HG03280 (cell line): ENCODE results near the gene PCAT6.

Experiments
- ATAC-seq: cut with Tn5 transposase; IDR thresholded peaks from one replicate; pipeline ENCODE4 v1.9.1; 2021; ENCODE audit warnings: mild to moderate bottlenecking, moderate library complexity; ENCODE audit not compliant: unreplicated experiment

The PCAT6 gene

GRCh38 chr1:202844259-202844658 lies 33.5 kb downstream of the PCAT6 start:
- ATAC-seq: no peak

DNA sequence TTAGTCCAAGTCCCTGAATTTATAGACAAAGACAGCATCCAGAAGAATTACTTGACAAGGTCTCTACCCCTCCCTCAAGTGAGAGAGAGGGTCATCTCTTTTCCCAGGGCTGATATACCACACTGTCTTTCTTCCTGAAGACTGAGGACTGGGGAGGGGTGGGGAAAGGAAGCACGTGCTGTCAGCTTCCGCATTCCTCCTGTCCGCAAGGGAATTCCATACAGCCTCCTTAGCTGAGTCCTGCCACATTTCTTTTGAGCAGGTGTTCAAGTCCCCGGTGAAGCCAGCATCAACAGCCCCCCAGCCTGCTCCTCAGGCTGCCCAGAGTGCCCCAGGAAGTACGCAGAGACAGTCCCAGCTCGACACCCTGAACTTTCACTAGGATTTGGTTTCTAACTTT lies 34.2 kb downstream of the PCAT6 start:
- no peak for ATAC-seq

DNA sequence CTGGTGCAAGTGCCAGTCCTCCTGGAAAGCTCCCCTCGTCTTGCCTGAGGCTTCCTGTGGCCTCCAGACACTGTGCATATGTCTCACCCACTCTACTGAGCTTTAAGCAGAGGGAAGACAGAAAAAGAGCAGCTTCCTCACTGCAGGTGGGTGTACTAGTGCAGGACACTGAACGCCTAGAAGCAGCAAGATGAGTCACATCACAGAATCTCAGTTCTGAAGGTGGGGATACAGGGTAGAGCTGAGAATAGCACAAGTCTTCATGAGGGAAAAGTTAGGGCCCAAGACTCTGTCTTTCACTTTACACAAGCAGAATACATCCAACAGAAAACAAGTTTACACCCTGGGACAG lies 37.4 kb downstream of the PCAT6 start:
- ATAC-seq: peak; percentile 81

DNA sequence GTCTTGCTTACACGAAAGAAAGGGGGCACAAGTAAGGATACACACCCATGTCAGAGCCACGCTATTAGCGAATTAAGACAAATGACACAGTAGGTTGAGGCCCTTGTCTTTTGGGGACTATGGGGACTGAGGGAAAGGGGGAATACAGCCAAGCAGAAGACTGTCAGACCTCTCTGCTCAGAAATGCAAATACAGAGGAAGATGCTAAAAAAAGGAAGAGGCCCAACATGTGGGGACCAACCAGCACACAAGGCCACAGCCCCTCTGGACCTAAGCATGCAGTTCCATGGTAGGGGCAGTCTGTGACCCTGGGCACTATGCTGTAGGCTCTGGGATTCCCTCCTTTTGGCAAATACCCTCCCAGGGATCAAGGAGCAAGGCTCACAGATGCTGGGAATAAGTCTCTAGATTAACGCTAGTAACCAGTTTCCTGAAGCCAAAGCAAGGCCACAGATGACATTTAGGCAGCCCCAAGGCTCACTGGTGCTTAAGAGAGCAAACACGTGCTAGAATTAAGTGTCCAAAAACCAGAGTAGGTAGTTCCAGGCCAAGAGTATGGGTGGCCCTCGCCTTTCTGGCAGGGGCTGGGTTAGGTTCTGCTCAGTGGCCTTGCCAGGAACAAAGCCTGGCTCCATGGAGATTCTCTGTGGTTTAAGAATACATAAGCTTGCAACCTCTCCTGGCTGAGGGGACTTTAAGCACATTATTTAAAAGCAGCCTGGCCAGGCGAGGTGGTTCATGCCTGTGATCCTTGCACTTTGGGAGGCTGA lies 40.0 kb downstream of the PCAT6 start:
- ATAC-seq: no peak

GRCh38 chr1:202852163-202852904 lies 41.6 kb downstream of the PCAT6 start:
- ATAC-seq: no peak

- ATAC-seq: no peak
Observed at GRCh38 chr1:202854787-202855186, 44.0 kb downstream of the PCAT6 start.

- no peak for ATAC-seq
Observed at GRCh38 chr1:202856014-202856413, 45.3 kb downstream of the PCAT6 start.

GRCh38 chr1:202857136-202857610 lies 46.4 kb downstream of the PCAT6 start:
- no peak for ATAC-seq

DNA sequence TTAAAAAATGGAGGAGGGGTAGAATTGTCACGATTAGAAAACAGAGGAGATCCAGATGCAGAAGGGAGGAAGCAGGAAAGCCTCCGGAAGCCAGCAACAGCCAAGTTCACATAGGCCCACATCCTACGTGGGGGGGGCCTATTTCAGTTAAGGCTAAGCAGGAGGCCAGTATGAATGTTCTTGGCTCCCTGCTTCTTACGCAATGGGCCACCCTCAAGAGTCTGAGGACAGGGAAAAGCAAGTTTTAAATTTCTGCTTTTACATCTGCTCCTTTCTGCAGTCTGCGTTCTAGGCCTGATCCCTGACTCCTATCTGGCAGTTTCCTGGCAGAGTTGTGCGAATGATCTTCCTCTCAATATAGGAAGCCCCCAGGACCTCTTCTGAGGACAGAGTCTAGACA lies 47.6 kb downstream of the PCAT6 start:
- no peak for ATAC-seq

GRCh38 chr1:202858789-202859414 lies 48.1 kb downstream of the PCAT6 start:
- ATAC-seq: no peak

DNA sequence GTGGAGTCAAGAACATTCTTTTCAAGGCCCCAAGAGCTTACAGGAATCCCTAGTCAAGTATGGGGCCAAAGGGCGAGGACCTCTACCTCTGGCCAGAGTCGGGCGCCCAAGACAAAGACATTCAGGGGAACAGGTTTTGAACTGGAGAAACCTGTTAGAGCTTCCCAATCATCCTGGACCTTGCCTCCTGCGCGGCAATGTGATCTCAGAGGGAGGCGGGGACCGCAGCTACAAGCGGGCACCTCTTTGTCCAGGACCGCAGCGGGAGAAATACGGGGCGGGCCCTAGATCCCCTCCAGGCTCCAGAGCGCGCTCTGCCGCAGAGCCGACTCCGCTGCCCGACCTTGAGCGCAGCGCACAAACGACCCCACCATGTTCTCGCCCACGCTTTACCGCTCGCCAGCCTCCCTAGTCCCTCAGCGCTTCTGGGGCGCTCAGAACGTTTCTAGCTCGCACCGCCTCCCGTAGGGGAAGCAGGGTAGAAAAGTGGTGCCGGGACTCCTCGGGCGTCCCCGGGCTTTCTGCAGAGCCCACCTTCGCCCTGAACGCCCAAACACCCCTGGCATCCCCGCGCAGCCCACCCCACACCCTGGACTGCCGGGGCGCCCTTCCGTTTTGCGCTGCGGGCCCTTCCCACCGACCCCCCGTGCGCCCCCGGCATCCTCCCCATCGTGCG lies 50.1 kb downstream of the PCAT6 start:
- ATAC-seq: no peak
